ELF-1 (cell line): ENCODE data around the gene RNU1-3.
"Not testable (repeated sequence)": the region's sequence is repeated elsewhere in the genome, so short reads cannot be mapped to it uniquely, and the experiment has no call there.

Experiments
- DNase-seq: peaks from one replicate; pipeline ENCODE4 v3.0.0-alpha.2; 2016; ENCODE audit warnings: low read depth, low spot score

RNU1-3 gene

GRCh38 chr1:16656981-16657683, 9.6 kb downstream of the RNU1-3 start:
- DNase-seq, result not testable (repeated sequence)

DNA sequence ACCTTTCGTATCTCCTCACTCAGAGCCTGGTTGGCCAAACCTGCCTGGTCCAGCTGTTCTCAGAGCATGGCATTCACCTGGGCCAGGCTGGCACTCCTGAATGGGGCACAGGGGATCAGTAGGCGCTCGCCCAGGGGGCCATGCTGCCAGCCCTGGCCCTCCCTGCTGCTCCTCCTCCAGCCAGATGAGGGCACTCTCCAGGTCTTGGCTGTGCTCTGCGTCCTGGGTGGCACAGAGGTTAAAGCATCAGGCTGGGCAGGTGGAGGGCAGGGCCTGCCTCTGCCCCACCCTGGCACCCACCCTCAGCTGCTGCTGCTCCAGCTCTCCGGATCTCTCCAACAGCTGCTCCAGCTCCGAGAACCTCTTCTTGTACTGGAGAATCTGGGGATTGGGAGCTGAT, 10.2 kb downstream of the RNU1-3 start:
- not testable (repeated sequence) for DNase-seq

DNA sequence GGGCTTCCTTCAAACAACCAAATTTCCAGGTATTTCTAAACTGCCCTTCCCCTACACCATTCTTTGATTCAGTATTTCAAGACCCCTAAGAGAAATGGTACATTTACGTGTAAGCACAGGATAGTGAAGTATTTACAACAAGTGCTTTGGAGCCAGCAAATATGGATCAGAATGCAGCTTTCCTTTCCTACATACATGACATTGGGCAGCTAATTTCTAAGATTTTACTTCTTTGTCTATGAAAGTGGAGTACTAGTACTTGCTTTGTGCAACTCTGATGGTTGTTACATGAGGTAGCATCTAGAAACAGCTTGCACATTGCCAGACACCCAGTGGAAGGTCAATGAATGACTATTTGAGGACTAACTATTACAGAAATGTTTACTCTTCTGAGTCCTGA, 15.2 kb downstream of the RNU1-3 start:
- not testable (repeated sequence) for DNase-seq

DNA sequence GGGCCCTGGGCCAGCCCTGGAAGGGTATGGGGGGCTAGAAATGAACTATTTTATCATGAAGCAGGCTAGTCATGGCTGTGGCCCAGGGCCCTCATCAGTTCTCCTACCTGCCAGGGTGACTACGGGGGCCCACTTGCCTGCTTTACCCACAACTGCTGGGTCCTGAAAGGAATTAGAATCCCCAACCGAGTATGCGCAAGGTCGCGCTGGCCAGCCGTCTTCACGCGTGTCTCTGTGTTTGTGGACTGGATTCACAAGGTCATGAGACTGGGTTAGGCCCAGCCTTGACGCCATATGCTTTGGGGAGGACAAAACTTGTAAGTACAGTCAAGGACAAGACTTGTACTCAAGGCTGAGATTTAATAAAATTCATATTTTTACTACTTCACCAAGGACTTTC, 16.8 kb downstream of the RNU1-3 start:
- not testable (repeated sequence) for DNase-seq

GRCh38 chr1:16649390-16649789, 17.4 kb downstream of the RNU1-3 start:
- not testable (repeated sequence) for DNase-seq

DNA sequence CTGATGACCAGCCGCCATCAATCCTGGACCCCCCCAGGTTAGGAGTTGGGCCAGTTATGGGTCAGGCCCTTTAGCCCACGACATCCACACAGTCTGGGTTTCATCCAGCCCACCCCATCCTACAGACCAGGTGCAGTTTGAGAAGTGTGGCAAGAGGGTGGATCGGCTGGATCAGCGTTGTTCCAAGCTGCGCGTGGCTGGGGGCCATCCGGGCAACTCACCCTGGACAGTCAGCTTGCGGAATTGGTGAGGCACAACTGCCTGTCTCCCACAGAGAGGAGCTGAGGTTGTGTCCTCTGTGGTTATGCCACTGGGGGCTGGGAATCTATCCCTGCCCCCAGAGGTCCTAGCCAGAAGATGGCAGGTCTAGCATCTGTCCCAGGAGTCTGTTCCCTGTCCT, 18.0 kb downstream of the RNU1-3 start:
- DNase-seq, result not testable (repeated sequence)

DNA sequence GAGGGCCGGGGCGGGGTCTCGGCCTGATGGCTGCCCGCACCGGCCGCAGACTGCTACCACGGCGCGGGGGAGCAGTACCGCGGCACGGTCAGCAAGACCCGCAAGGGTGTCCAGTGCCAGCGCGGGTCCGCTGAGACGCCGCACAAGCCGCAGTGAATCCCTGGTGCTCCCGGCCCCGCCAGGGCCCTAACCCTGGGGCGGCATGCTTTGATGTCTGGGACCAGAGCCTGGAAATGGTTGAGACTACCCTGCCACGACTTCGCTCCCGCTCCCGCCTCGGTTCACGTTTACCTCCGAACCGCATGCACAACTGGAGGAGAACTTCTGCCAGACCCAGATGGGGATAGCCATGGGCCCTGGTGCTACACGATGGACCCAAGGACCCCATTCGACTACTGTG, 18.5 kb downstream of the RNU1-3 start:
- peak; percentile 32 for DNase-seq

DNA sequence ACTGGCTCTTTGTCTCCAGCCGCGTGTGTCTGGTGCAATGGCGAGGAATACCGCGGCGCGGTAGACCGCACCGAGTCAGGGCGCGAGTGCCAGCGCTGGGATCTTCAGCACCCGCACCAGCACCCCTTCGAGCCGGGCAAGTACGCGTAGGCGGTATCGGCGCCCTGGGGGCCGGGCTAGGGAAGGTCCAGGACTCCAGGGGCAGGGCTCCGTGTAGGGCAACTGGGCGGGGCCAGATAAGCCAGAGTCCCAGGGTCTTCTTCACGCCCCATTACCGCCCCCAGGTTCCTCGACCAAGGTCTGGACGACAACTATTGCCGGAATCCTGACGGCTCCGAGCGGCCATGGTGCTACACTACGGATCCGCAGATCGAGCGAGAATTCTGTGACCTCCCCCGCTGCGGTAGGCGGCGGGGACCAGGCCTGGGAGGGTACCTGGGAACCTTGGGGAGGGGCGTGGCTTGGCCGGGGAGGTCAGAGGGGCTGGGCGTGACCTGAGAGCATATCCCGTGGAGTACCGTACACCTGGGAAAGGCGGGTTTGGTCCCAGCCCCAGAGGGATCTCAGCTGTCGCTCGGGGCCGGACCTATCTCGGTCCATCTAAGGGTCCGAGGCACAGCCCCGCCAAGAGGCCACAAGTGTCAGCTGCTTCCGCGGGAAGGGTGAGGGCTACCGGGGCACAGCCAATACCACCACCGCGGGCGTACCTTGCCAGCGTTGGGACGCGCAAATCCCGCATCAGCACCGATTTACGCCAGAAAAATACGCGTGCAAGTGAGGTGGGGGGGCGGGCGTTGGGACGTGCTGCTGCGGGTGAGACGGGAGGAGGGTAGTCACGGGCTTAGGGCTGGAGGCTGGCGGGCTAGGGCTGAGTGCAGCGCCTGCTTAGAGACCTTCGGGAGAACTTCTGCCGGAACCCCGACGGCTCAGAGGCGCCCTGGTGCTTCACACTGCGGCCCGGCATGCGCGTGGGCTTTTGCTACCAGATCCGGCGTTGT, 19.3 kb downstream of the RNU1-3 start:
- DNase-seq, result not testable (repeated sequence)

GRCh38 chr1:16646716-16647115, 20.0 kb downstream of the RNU1-3 start:
- DNase-seq, result not testable (repeated sequence)

DNA sequence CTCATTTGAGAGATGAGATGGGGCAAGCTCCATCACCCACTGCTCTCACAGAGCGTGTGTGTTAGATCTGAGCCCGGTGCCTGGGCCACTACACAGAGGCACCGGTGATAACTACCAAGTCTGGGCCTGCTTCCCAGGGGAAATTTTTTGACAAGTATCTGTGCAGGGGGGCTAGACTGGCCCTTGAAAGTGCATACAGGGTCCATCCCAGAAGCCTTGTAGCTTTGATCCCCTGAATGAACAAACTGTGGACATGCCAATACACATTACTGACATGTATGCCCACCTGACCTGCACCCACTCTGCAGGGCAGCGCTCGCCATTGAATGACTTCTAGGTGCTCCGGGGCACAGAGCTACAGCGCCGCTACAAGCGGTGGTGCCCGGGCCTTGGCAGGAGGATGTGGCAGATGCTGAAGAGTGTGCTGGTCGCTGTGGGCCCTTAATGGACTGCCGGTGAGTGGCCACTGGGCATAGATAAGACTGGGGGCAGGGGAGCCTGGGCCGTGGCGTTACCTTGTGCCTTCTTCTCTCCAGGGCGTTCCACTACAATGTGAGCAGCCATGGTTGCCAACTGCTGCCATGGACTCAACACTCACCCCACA, 20.6 kb downstream of the RNU1-3 start:
- not testable (repeated sequence) for DNase-seq

DNA sequence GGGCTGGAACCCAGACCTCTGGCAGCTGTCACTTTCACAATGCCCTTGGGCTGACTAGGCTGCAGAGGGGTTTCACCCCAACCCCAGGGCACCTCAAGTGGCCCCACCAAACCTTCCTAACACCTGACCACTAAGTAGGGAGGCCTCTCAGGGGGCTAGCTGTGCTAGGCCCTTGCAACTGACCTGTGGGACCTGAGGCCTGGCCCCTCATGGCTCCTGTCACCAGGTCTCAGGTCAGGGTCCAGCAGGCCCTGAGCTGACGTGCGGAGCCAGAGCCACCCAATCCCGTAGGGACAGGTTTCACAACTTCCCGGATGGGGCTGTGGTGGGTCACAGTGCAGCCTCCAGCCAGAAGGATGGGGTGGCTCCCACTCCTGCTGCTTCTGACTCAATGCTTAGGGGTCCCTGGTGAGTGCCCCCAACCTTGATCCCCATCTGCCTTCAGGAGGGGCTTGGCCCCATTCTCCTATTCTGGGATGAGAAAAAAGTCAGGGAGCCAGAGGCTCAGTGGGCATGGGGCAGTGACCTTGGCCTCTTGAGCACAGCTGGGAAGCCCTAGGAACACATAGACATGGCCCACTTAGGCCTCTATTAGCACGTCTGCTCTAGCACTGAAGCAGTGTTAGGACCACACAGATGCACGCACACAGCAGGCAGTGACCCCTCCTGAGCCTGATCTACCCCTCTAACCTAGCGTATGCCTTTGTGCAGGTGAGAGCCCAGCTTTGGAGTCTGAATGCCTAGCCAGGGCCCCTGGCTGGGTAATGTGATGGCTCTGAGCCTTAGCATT, 21.3 kb downstream of the RNU1-3 start:
- DNase-seq, result peak; percentile 35

- DNase-seq, result peak; percentile 99
Observed at GRCh38 chr1:16644482-16645270, 22.1 kb downstream of the RNU1-3 start.

DNA sequence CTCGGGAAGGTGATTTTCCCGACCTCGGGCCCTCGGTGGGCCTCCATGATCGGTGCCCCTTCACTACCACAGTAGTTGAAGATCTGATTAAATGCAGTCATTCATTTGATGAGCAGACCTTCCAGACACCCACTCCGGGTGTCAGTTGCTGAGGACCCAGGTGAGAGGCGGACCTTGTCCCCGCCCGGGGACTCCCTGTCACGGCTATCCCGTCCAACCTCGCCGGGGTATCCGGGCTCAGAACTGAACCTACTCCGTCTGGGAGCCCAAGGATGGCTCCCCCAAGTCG, 22.6 kb downstream of the RNU1-3 start:
- no peak for DNase-seq

GRCh38 chr1:16643476-16644192, 23.1 kb downstream of the RNU1-3 start:
- not testable (repeated sequence) for DNase-seq

- not testable (repeated sequence) for DNase-seq
Observed at GRCh38 chr1:16643001-16643411, 23.7 kb downstream of the RNU1-3 start.

DNA sequence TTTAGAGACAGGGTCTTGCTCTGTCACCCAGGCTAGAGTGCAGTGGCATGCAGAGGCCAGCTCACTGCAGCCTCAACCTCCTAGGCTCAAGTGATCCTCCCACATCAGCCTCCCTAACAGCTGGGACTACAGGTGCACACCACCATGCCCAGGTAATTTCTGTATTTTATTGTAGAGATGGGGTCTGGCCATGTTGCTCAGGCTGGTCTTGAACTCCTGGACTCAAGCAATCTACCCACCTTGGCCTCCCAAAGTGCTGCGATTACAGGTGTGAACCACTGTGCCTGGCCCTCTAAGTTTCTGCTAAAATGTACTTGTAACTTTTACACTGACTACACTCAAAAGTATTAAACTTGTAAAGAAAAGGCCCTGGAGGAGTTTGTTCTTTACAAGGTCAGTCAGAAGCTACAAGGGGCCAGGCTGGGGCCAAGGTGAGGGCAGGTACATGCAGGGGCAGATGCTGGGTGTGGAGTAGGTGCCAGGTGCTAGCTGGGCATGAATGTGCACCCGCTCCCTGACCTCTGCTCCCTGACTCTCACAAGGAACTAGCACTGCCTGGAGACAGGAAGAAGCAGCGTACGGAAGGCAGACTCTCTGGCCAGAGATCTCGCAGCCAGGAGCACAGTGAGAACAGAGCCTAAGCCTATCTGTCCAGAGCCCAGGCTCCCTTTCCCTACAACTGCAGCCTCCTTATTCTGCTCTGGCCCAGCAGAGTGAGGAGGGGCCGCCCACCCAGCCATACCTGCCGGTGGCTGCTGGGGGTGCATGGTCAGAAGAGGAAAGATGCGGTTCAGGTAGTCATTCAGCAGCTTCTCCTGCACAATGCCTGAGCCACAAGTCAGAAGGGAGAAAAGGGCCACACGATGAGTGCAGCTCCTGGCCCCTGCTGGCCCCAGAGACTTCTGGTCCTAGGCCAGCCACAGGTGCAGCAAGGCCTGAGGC, 24.5 kb downstream of the RNU1-3 start:
- not testable (repeated sequence) for DNase-seq

- DNase-seq, result not testable (repeated sequence)
Observed at GRCh38 chr1:16641159-16641975, 25.4 kb downstream of the RNU1-3 start.
